A549 (cell line): ENCODE data around the gene MYL6.

Experiments
- CTCF ChIP-seq: fragments of >200 bp; sonication (Bioruptor Twin); formaldehyde crosslinking; IDR thresholded peaks from 3 replicates; pipeline ENCODE4 v1.5.1; 2016
- EP300 ChIP-seq, 2 experiments: fragments of >200 bp; sonication (Bioruptor Twin); formaldehyde crosslinking; IDR thresholded peaks; 2 replicates in 1 of 2; 3 replicates in 1 of 2; pipeline ENCODE4 v1.6.1; 2016 to 2017

GRCh38 chr12:56190695-56191155 is 32.6 kb downstream of the MYL6 start:
- no peak for TF ChIP-seq CTCF
- TF ChIP-seq EP300 (IDR thresholded peaks at IDR 0.05), result no peak
